ENCODE data around the gene EDEM1.

The EDEM1 gene

GRCh38 chr3:5186858-5187155 is 700 bp upstream of the EDEM1 start:
- peak overlapping the region; percentile 98 for H3K4me3 Mint-ChIP-seq
- H3K36me3 Mint-ChIP-seq (ENCODE audit: low read depth), result peaks cover 30% of the 10 kb centered on the region
- peak overlapping the region; percentile 81 for H3K27ac Mint-ChIP-seq
- H3K4me1 Mint-ChIP-seq, result peaks cover 35% of the 10 kb centered on the region
- no peaks in the 10 kb centered on the region for H3K9me3 Mint-ChIP-seq
- ATAC-seq, result no peak
- H3K27me3 Mint-ChIP-seq, result peaks cover 2% of the 10 kb centered on the region
- DNase-seq, result no peak

- Mint-ChIP-seq H3K9me3 (no peaks in the 10 kb centered on the region), H3K4me1 (peaks cover 45% of the 10 kb centered on the region), H3K4me3 (peak overlapping the region; percentile 98), H3K27me3 (peaks cover 2% of the 10 kb centered on the region), H3K27ac (peak overlapping the region; percentile 97), H3K36me3 (ENCODE audit: low read depth) (peaks cover 37% of the 10 kb centered on the region)
- ATAC-seq (peak; percentile 6), DNase-seq (peak; percentile 62)
Observed at GRCh38 chr3:5187920-5188418, 462 bp downstream of the EDEM1 start.

GRCh38 chr3:5188419-5189221 is 1.1 kb downstream of the EDEM1 start:
- H3K27me3 Mint-ChIP-seq, result peaks cover 2% of the 10 kb centered on the region
- peak overlapping the region; percentile 97 for H3K27ac Mint-ChIP-seq
- peak overlapping the region; percentile 98 for H3K4me3 Mint-ChIP-seq
- H3K9me3 Mint-ChIP-seq, result no peaks in the 10 kb centered on the region
- DNase-seq (peak; percentile 46), ATAC-seq (peak; percentile 3)
- peaks cover 52% of the 10 kb centered on the region for H3K4me1 Mint-ChIP-seq
- H3K36me3 Mint-ChIP-seq (ENCODE audit: low read depth), result peaks cover 41% of the 10 kb centered on the region

- Mint-ChIP-seq H3K4me3 (peak overlapping the region; percentile 98), H3K4me1 (peaks cover 62% of the 10 kb centered on the region), H3K27ac (peak overlapping the region; percentile 97), H3K27me3 (peaks cover 2% of the 10 kb centered on the region), H3K36me3 (ENCODE audit: low read depth) (peaks cover 56% of the 10 kb centered on the region), H3K9me3 (no peaks in the 10 kb centered on the region)
- ATAC-seq (peak; percentile 30), DNase-seq (peak; percentile 44)
Observed at GRCh38 chr3:5190147-5190791, 2.8 kb downstream of the EDEM1 start.

- ATAC-seq, result no peak
- Mint-ChIP-seq H3K4me1 (peaks cover 67% of the 10 kb centered on the region), H3K36me3 (ENCODE audit: low read depth) (peaks cover 70% of the 10 kb centered on the region), H3K27ac (peak overlapping the region; percentile 96), H3K4me3 (peak overlapping the region; percentile 71), H3K9me3 (no peaks in the 10 kb centered on the region), H3K27me3 (peaks cover 2% of the 10 kb centered on the region)
- DNase-seq, result no peak
Observed at GRCh38 chr3:5191555-5192304, 4.2 kb downstream of the EDEM1 start.

GRCh38 chr3:5192571-5193365 is 5.3 kb downstream of the EDEM1 start:
- Mint-ChIP-seq H3K36me3 (ENCODE audit: low read depth) (peaks cover 81% of the 10 kb centered on the region), H3K9me3 (no peaks in the 10 kb centered on the region), H3K27ac (peak overlapping the region; percentile 96), H3K4me3 (peak overlapping the region; percentile 71), H3K4me1 (peaks cover 73% of the 10 kb centered on the region), H3K27me3 (peaks cover 2% of the 10 kb centered on the region)
- ATAC-seq, result peak; percentile 41
- DNase-seq, result peak; percentile 53

- Mint-ChIP-seq H3K27ac (peak overlapping the region; percentile 96), H3K4me3 (peak overlapping the region; percentile 74), H3K27me3 (peaks cover 2% of the 10 kb centered on the region), H3K4me1 (peaks cover 88% of the 10 kb centered on the region), H3K36me3 (ENCODE audit: low read depth) (peaks cover 86% of the 10 kb centered on the region), H3K9me3 (no peaks in the 10 kb centered on the region)
- peak; percentile 35 for ATAC-seq
- no peak for DNase-seq
Observed at GRCh38 chr3:5194341-5194740, 6.8 kb downstream of the EDEM1 start.

GRCh38 chr3:5194801-5195509 is 7.4 kb downstream of the EDEM1 start:
- Mint-ChIP-seq H3K27me3 (peaks cover 2% of the 10 kb centered on the region), H3K4me3 (peak overlapping the region; percentile 74), H3K27ac (peak overlapping the region; percentile 96), H3K4me1 (peaks cover 94% of the 10 kb centered on the region), H3K9me3 (no peaks in the 10 kb centered on the region), H3K36me3 (ENCODE audit: low read depth) (peaks cover 86% of the 10 kb centered on the region)
- peak; percentile 48 for ATAC-seq
- DNase-seq, result no peak

- Mint-ChIP-seq H3K27me3 (no peaks in the 10 kb centered on the region), H3K27ac (peak overlapping the region; percentile 96), H3K9me3 (no peaks in the 10 kb centered on the region), H3K4me1 (peaks cover 94% of the 10 kb centered on the region), H3K36me3 (ENCODE audit: low read depth) (peaks cover 86% of the 10 kb centered on the region), H3K4me3 (peak overlapping the region; percentile 74)
- DNase-seq (peak; percentile 59), ATAC-seq (peak; percentile 7)
Observed at GRCh38 chr3:5195605-5196004, 8.1 kb downstream of the EDEM1 start.

- H3K4me1 Mint-ChIP-seq, result peaks cover 94% of the 10 kb centered on the region
- DNase-seq (no peak), ATAC-seq (no peak)
- H3K36me3 Mint-ChIP-seq (ENCODE audit: low read depth), result peaks cover 88% of the 10 kb centered on the region
- no peaks in the 10 kb centered on the region for H3K27me3 Mint-ChIP-seq
- H3K9me3 Mint-ChIP-seq, result no peaks in the 10 kb centered on the region
- H3K27ac Mint-ChIP-seq, result peak overlapping the region; percentile 96
- H3K4me3 Mint-ChIP-seq, result peak overlapping the region; percentile 74
Observed at GRCh38 chr3:5197022-5197421, 9.5 kb downstream of the EDEM1 start.

- peak; percentile 65 for ATAC-seq
- DNase-seq, result no peak
Observed at GRCh38 chr3:5197470-5198312, 10.2 kb downstream of the EDEM1 start.

GRCh38 chr3:5198313-5198677 is 10.8 kb downstream of the EDEM1 start:
- peak overlapping the region; percentile 96 for H3K27ac Mint-ChIP-seq
- peaks cover 90% of the 10 kb centered on the region for H3K4me1 Mint-ChIP-seq
- ATAC-seq, result no peak
- H3K36me3 Mint-ChIP-seq (ENCODE audit: low read depth), result peaks cover 88% of the 10 kb centered on the region
- no peaks in the 10 kb centered on the region for H3K27me3 Mint-ChIP-seq
- no peak for DNase-seq
- no peaks in the 10 kb centered on the region for H3K9me3 Mint-ChIP-seq
- peak overlapping the region; percentile 74 for H3K4me3 Mint-ChIP-seq

More at GRCh38 chr3:5197470-5198312, 10.2 kb downstream of the EDEM1 start:
- Mint-ChIP-seq H3K27ac (peak overlapping the region; percentile 96), H3K4me3 (peak overlapping the region; percentile 74), H3K36me3 (ENCODE audit: low read depth) (peaks cover 88% of the 10 kb centered on the region), H3K27me3 (no peaks in the 10 kb centered on the region), H3K4me1 (peaks cover 91% of the 10 kb centered on the region), H3K9me3 (no peaks in the 10 kb centered on the region)
